Measurements from ENCODE around the gene PMF1. TPM values are rescaled to one million over a fixed set of nuclear protein-coding genes. Genes with fewer than 3 reads are reported as not detected.
"Not testable (repeated sequence)": the region's sequence is repeated elsewhere in the genome, so short reads cannot be mapped to it uniquely, and the experiment has no call there.

Gene PMF1, protein sequence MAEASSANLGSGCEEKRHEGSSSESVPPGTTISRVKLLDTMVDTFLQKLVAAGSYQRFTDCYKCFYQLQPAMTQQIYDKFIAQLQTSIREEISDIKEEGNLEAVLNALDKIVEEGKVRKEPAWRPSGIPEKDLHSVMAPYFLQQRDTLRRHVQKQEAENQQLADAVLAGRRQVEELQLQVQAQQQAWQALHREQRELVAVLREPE
- total RNA-seq = 100 to 1,000 TPM; 122 to 127 TPM

DNA sequence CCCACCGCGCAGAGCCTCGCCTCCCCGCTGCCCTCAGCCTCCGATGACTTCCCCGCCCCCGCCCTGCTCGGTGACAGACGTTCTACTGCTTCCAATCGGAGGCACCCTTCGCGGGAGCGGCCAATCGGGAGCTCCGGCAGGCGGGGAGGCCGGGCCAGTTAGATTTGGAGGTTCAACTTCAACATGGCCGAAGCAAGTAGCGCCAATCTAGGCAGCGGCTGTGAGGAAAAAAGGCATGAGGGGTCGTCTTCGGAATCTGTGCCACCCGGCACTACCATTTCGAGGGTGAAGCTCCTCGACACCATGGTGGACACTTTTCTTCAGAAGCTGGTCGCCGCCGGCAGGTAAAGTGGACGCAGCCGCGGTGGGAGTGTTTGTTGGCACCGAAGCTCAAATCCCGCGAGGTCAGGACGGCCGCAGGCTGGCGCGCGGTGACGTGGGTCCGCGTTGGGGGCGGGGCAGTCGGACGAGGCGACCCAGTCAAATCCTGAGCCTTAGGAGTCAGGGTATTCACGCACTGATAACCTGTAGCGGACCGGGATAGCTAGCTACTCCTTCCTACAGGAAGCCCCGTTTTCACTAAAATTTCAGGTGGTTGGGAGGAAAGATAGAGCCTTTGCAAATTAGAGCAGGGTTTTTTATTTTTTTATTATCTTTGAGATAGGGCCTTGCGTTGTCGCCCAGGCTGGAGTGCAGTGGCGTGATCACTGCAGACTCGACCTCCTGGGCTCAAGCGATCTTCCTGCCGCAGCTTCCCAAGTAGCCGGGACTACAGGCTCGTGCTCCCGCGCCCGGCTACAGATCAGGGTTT lies at the start of gene PMF1:
Gene PMF1, plus strand, starts transcription at position 175 of the 811 bp plus-strand sequence. Its CDS starts 9 bp downstream, at position 184.
- H3K4me1 Mint-ChIP-seq (ENCODE audit: low read depth) = peaks cover 53% of the 10 kb centered on the region
- ATAC-seq (replicated peaks in 1 of 2) (peak; percentile 86 to 91), DNase-seq (peak; percentile 97)
- no peaks in the 10 kb centered on the region for H3K9me3 Mint-ChIP-seq
- peaks cover 15 to 40% of the 10 kb centered on the region in 2 donors for H3K36me3 Mint-ChIP-seq (ENCODE audit: insufficient read depth in 2 of 2)
- H3K4me3 Mint-ChIP-seq = peak within 1 kb of the TSS; percentile 84 to 97
- H3K27ac Mint-ChIP-seq = peak within 1 kb of the TSS; percentile 96
- no peaks in the 10 kb centered on the region for H3K27me3 Mint-ChIP-seq (ENCODE audit: low read depth)

- Mint-ChIP-seq H3K4me1 (ENCODE audit: low read depth) (peaks cover 68% of the 10 kb centered on the region), H3K9me3 (peaks cover 2 to 3% of the 10 kb centered on the region in 2 donors), H3K36me3 (ENCODE audit: insufficient read depth in 2 of 2) (peaks cover 25 to 59% of the 10 kb centered on the region in 2 donors), H3K27me3 (ENCODE audit: low read depth) (no peaks in the 10 kb centered on the region), H3K4me3 (no peak overlapping the region), H3K27ac (no peak overlapping the region)
- ATAC-seq (replicated peaks in 1 of 2) (no peak), DNase-seq (no peak)
These were observed 49.1 kb upstream of the PMF1 start for GRCh38 chr1:156163712-156164111.

DNA sequence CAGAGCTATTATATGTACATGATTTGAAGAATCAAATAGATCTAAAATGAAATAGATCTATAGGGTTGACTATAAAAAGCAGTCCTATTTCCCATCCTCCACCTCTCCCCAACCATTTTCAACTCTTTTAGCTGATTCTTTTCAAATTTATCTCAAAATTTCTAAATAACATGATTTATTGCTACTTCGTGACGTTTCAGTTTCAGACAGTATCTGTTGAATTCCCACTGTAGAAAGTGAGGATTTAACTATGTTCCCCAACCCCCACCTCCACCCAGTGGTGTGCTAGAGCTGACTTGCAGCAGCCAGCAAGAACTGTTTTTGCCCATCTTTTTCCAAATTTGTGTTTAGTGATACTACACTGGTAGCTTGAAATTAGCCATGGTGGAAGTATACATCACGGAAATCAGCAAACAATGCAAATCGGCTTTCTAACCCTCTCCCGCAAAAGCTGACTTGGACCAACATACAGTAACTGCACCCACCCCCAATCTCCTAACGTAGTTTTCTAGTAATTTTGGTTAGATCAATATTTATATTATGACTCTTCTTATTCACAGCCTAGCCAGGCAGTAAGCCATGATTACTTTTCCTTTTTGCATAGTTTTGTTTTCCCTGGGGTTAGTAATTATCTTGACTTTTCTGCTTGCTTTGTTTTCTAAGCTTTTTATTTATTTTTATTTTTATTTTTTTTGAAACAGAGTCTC lies 48.5 kb upstream of the PMF1 start:
- Mint-ChIP-seq H3K27me3 (ENCODE audit: low read depth) (no peaks in the 10 kb centered on the region), H3K4me3 (no peak overlapping the region), H3K9me3 (peaks cover 2 to 3% of the 10 kb centered on the region in 2 donors), H3K4me1 (ENCODE audit: low read depth) (peaks cover 62% of the 10 kb centered on the region), H3K27ac (no peak overlapping the region), H3K36me3 (ENCODE audit: insufficient read depth in 2 of 2) (peaks cover 24 to 58% of the 10 kb centered on the region in 2 donors)
- ATAC-seq (replicated peaks in 1 of 2) (no peak), DNase-seq (no peak)

DNA sequence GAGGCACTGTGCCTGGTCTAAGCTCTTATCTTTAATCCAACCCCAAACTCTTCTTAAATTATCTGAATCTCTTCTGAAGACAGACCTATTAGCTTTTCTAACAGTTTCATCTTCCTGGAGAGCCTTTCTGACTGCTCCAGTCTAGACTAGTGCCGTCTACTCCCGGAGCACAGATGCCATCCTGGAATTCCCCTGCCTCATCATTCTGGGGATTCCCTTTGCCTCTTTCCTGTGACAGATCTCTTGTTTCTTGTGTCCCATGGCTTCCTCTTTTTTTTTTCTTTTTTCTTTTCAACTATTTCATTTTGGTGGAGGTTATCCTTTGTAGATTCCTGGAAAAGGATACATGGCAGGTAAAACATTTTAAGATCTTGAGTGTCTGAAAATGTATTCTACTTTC lies 47.7 kb upstream of the PMF1 start:
- ATAC-seq (replicated peaks in 1 of 2) (no peak), DNase-seq (no peak)
- peak overlapping the region; percentile 5 to 67 for H3K4me3 Mint-ChIP-seq
- peaks cover 54% of the 10 kb centered on the region for H3K4me1 Mint-ChIP-seq (ENCODE audit: low read depth)
- H3K9me3 Mint-ChIP-seq = peaks cover 2 to 3% of the 10 kb centered on the region in 2 donors
- peaks cover 23 to 51% of the 10 kb centered on the region in 2 donors for H3K36me3 Mint-ChIP-seq (ENCODE audit: insufficient read depth in 2 of 2)
- H3K27ac Mint-ChIP-seq = peak overlapping the region; percentile 89
- no peaks in the 10 kb centered on the region for H3K27me3 Mint-ChIP-seq (ENCODE audit: low read depth)

DNA sequence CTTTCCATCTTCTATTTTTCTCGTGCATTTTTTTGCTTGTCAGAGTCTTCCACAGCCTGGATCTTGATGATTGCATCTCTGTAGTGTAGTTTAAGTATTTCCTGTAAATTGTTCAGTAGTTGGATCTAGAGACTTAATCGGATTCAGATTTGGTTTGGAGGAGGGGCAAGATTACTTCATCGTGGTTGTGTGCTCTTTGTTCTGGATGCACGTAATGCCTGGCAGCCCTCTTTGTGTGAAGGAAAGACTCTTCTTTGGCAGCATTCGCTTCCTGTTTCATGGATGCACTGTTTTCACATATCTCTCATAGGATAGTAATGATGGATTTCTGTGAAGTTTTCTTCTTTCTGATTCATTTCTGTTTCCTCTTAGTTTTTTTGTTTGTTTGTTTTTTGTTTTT lies 45.3 kb upstream of the PMF1 start:
- Mint-ChIP-seq H3K27me3 (ENCODE audit: low read depth) (no peaks in the 10 kb centered on the region), H3K4me3 (no peak overlapping the region), H3K27ac (no peak overlapping the region), H3K9me3 (peaks cover 2 to 3% of the 10 kb centered on the region in 2 donors), H3K36me3 (ENCODE audit: insufficient read depth in 2 of 2) (peaks cover 21 to 42% of the 10 kb centered on the region in 2 donors), H3K4me1 (ENCODE audit: low read depth) (peaks cover 34% of the 10 kb centered on the region)
- ATAC-seq (replicated peaks in 1 of 2) (no peak), DNase-seq (no peak)

DNA sequence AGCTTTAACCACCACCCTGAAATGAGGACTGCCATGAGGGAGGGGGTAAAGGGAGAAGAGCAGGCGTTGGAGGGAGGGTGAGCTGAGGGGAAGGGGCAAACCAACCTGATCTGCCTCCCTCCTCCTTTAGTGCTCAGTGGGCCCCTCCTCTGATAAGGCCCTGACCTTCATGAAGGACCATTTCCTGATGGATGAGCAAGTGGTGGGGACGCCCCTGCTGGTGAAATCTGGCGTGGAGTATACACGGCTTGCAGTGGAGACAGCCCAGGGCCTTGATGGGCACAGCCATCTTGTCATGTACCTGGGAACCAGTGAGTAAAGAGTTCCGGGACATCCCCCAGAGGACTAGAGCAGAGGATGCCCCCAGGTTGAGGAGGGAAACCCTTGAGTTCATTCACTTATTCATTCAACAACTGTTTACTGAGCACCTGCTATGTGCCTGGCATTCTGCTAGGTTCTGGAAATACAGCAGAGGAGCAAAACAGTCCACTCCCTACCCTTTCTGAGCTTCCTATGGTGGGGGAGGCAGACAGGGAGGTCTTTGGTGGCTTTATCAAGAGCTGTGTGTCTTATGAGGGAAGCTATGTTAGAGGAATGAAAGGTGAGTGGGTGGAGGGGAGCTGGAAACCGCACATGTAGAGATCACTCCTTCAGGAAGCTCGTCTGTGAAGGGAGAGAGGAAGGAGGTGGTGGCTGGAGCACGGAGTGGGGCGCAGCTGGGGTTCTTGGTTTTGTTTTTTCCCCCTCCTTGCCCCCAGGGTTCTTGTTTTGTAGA lies 39.9 kb upstream of the PMF1 start:
- Mint-ChIP-seq H3K4me3 (peak overlapping the region in 1 of 2 donors; percentile 40), H3K36me3 (ENCODE audit: insufficient read depth in 2 of 2) (peaks cover 8 to 31% of the 10 kb centered on the region in 2 donors), H3K27me3 (ENCODE audit: low read depth) (no peaks in the 10 kb centered on the region), H3K9me3 (no peaks in the 10 kb centered on the region), H3K4me1 (ENCODE audit: low read depth) (peaks cover 25% of the 10 kb centered on the region), H3K27ac (no peak overlapping the region)
- ATAC-seq (replicated peaks in 1 of 2) (no peak), DNase-seq (no peak)

DNA sequence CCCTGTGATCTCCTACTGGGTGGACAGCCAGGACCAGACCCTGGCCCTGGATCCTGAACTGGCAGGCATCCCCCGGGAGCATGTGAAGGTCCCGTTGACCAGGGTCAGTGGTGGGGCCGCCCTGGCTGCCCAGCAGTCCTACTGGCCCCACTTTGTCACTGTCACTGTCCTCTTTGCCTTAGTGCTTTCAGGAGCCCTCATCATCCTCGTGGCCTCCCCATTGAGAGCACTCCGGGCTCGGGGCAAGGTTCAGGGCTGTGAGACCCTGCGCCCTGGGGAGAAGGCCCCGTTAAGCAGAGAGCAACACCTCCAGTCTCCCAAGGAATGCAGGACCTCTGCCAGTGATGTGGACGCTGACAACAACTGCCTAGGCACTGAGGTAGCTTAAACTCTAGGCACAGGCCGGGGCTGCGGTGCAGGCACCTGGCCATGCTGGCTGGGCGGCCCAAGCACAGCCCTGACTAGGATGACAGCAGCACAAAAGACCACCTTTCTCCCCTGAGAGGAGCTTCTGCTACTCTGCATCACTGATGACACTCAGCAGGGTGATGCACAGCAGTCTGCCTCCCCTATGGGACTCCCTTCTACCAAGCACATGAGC lies 36.1 kb upstream of the PMF1 start:
- Mint-ChIP-seq H3K27ac (no peak overlapping the region), H3K4me3 (no peak overlapping the region), H3K36me3 (ENCODE audit: insufficient read depth in 2 of 2) (peaks cover 11 to 31% of the 10 kb centered on the region in 2 donors), H3K4me1 (ENCODE audit: low read depth) (peaks cover 33% of the 10 kb centered on the region), H3K27me3 (ENCODE audit: low read depth) (no peaks in the 10 kb centered on the region), H3K9me3 (no peaks in the 10 kb centered on the region)
- ATAC-seq (replicated peaks in 1 of 2) (no peak), DNase-seq (no peak)

DNA sequence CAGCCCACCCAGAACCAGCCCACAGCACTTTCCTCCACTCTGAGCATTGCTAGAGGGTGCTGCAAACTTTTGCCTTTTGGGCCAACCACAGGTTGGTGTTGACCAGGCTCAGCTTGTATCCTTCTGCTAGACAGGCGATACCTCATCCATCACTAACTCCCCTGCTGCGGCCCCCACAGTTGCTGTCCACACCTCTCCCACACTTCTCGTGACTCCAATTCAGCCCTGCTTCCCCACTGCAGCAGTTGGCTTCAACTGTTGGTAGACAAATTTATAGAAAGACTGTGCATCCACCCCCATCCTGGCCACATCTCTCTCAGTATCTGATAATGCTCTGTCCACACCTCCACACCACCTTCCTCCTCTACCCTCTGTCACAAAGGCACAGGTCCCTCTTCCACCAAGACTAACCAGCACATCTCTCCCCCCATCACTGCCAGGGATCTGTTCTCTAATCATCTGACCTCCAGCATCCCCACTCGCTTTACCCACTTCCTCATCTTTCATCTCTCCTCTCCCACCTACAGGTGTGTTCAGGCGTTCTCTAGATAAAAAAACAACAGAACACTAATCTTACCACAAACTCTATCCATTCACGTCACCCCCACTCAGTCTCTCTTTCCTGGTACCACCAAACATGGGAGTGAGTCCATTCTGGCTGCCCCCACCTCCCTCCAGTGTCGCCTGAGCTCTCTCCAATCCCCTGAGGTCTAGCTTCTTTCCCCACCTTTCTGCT lies 34.7 kb upstream of the PMF1 start:
- H3K27ac Mint-ChIP-seq = no peak overlapping the region
- H3K9me3 Mint-ChIP-seq = no peaks in the 10 kb centered on the region
- peak overlapping the region in 1 of 2 donors; percentile 8 for H3K4me3 Mint-ChIP-seq
- H3K4me1 Mint-ChIP-seq (ENCODE audit: low read depth) = peaks cover 28% of the 10 kb centered on the region
- DNase-seq (no peak), ATAC-seq (replicated peaks in 1 of 2) (peak in 1 of 2 donors; percentile 32)
- no peaks in the 10 kb centered on the region for H3K27me3 Mint-ChIP-seq (ENCODE audit: low read depth)
- H3K36me3 Mint-ChIP-seq (ENCODE audit: insufficient read depth in 2 of 2) = peaks cover 11 to 28% of the 10 kb centered on the region in 2 donors

GRCh38 chr1:156180471-156180870 lies 32.3 kb upstream of the PMF1 start:
- ATAC-seq (replicated peaks in 1 of 2) = no peak
- DNase-seq = no peak
- no peaks in the 10 kb centered on the region for H3K9me3 Mint-ChIP-seq
- H3K27ac Mint-ChIP-seq = no peak overlapping the region
- peaks cover 20% of the 10 kb centered on the region for H3K4me1 Mint-ChIP-seq (ENCODE audit: low read depth)
- H3K27me3 Mint-ChIP-seq (ENCODE audit: low read depth) = no peaks in the 10 kb centered on the region
- peaks cover 5 to 17% of the 10 kb centered on the region in 2 donors for H3K36me3 Mint-ChIP-seq (ENCODE audit: insufficient read depth in 2 of 2)
- no peak overlapping the region for H3K4me3 Mint-ChIP-seq

DNA sequence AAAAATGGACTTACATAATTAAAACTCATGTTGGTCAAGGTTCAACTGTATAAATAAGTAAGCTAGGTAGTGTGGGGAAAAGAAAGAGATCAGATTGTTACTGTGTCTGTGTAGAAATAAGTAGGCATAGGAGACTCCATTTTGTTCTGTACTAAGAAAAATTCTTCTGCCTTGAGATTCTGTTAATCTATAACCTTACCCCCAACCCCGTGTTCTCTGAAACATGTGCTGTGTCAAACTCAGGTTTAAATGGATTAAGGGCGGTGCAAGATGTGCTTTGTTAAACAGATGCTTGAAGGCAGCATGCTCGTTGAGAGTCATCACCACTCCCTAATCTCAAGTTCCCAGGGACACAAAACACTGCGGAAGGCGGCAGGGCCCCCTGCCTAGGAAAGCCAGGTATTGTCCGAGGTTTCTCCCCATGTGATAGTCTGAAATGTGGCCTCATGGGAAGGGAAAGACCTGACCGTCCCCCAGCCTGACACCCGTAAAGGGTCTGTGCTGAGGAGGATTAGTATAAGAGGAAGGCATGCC lies 31.3 kb upstream of the PMF1 start:
- DNase-seq; H3K27ac Mint-ChIP-seq; H3K4me3 Mint-ChIP-seq; H3K9me3 Mint-ChIP-seq; H3K27me3 Mint-ChIP-seq (ENCODE audit: low read depth); ATAC-seq (replicated peaks in 1 of 2): not testable (repeated sequence)
- H3K4me1 Mint-ChIP-seq (ENCODE audit: low read depth) = peaks cover 20% of the 10 kb centered on the region
- H3K36me3 Mint-ChIP-seq (ENCODE audit: insufficient read depth in 2 of 2) = peaks cover 5 to 14% of the 10 kb centered on the region in 2 donors

DNA sequence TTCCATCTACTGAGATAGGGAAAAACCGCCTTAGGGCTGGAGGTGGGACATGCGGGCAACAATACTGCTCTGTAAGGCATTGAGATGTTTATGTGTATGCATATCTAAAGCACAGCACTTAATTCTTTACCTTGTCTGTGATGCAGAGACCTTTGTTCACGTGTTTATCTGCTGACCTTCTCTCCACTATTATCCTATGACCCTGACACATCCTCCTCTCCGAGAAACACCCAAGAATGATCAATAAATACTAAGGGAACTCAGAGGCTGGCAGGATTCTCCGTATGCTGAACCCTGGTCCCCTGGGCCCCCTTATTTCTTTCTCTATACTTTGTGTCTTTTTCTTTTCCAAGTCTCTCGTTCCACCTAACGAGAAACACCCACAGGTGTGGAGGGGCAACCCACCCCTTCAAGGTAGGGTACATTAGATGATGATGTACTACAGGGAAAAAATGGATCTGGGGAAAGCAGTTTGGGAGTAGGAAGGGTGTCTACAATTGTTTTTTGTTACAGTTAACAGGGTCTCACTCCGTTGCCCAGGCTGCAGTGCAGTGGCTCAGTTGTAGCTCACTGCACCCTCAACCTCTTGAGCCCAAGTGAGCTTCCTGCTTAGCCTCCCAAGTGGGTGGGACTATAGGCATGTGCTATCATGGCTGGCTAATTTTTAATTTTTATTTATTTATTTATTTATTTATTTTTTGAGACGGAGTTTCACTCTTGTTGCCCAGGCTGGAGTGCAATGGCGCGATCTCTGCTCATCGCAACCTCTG lies 30.6 kb upstream of the PMF1 start:
- DNase-seq; H3K9me3 Mint-ChIP-seq; H3K4me3 Mint-ChIP-seq; H3K27me3 Mint-ChIP-seq (ENCODE audit: low read depth); ATAC-seq (replicated peaks in 1 of 2); H3K27ac Mint-ChIP-seq: not testable (repeated sequence)
- peaks cover 14% of the 10 kb centered on the region for H3K4me1 Mint-ChIP-seq (ENCODE audit: low read depth)
- H3K36me3 Mint-ChIP-seq (ENCODE audit: insufficient read depth in 2 of 2) = peaks cover 5 to 12% of the 10 kb centered on the region in 2 donors
